Measurements from ENCODE around the gene ACAP2.
"Not testable (repeated sequence)": the region's sequence is repeated elsewhere in the genome, so short reads cannot be mapped to it uniquely, and the experiment has no call there.

GRCh38 chr3:195398460-195398859 lies 44.4 kb downstream of the ACAP2 start:
- not testable (repeated sequence) for TF ChIP-seq TAF1, POLR2AphosphoS5, POLR2A (IDR thresholded peaks at IDR 0.05; ENCODE audit: low read depth, low read length)

All from GM12891 (cell line).